Trophoblast cell (in vitro differentiated cells and primary cell): Measurements from ENCODE around the gene DISP2.

ENCODE experiments used
- DNase-seq, 2 donors: peaks; one replicate each; pipeline ENCODE4 v3.0.0-alpha.2; 2016
- H2AFZ ChIP-seq: 2 replicates; pipeline ENCODE4 v1.6.1; 2013; ENCODE audit warnings: low read length, moderate library complexity, mild to moderate bottlenecking; ENCODE audit not compliant: insufficient read depth, poor library complexity
- H2AK5ac ChIP-seq: 2 replicates; pipeline ENCODE4 v1.6.1; 2013; ENCODE audit warnings: mild to moderate bottlenecking, low read length
- H2BK120ac ChIP-seq: 2 replicates; pipeline ENCODE4 v1.6.1; 2013; ENCODE audit warnings: low read length, mild to moderate bottlenecking, moderate library complexity; ENCODE audit not compliant: insufficient read depth, poor library complexity
- H2BK12ac ChIP-seq: 2 replicates; pipeline ENCODE4 v1.6.1; 2013; ENCODE audit warnings: mild to moderate bottlenecking, low read length, moderate library complexity
- H2BK5ac ChIP-seq: 2 replicates; pipeline ENCODE4 v1.6.1; 2013; ENCODE audit warnings: low read length, low read depth, moderate library complexity, mild to moderate bottlenecking; ENCODE audit not compliant: poor library complexity
- H3K14ac ChIP-seq: 2 replicates; pipeline ENCODE4 v1.6.1; 2013; ENCODE audit warnings: mild to moderate bottlenecking, low read length
- H3K18ac ChIP-seq: 2 replicates; pipeline ENCODE4 v1.6.1; 2013; ENCODE audit warnings: mild to moderate bottlenecking, low read length
- H3K23ac ChIP-seq: 2 replicates; pipeline ENCODE4 v1.6.1; 2013; ENCODE audit warnings: low read length
- H3K27ac ChIP-seq: 2 replicates; pipeline ENCODE4 v1.5.1; 2013; ENCODE audit warnings: low read depth, mild to moderate bottlenecking, inconsistent platforms, low read length, moderate library complexity
- H3K27me3 ChIP-seq: 2 replicates; pipeline ENCODE4 v1.6.1; 2013; ENCODE audit warnings: inconsistent platforms, mild to moderate bottlenecking, low read length, moderate library complexity; ENCODE audit not compliant: insufficient read depth
- H3K36me3 ChIP-seq, 2 experiments: 1 replicate in 1 of 2; 2 replicates in 1 of 2; pipeline ENCODE4 v1.6.1; 2013; ENCODE audit warnings: low read length in 2 of 2, mild to moderate bottlenecking in 2 of 2, moderate library complexity in 1 of 2; ENCODE audit not compliant: insufficient read depth in 2 of 2, control insufficient read depth in 1 of 2
- H3K4ac ChIP-seq: 2 replicates; pipeline ENCODE4 v1.6.1; 2013; ENCODE audit warnings: low read depth, mild to moderate bottlenecking, low read length, moderate library complexity
- H3K4me1 ChIP-seq, 2 experiments: 1 replicate in 1 of 2; 2 replicates in 1 of 2; pipeline ENCODE4 v1.6.1; 2013; ENCODE audit warnings: low read length in 2 of 2, mild to moderate bottlenecking in 2 of 2, moderate library complexity in 1 of 2; ENCODE audit not compliant: insufficient read depth in 2 of 2, control insufficient read depth in 1 of 2
- H3K4me2 ChIP-seq: 2 replicates; pipeline ENCODE4 v1.6.1; 2013; ENCODE audit warnings: inconsistent platforms, mild to moderate bottlenecking, low read length, moderate library complexity
- H3K4me3 ChIP-seq: 2 replicates; pipeline ENCODE4 v1.5.1; 2013; ENCODE audit warnings: mild to moderate bottlenecking, low read depth, low read length, inconsistent platforms
- H3K79me1 ChIP-seq: one replicate; pipeline ENCODE4 v1.6.1; 2013; ENCODE audit warnings: low read length
- H3K79me2 ChIP-seq: 2 replicates; pipeline ENCODE4 v1.6.1; 2013; ENCODE audit warnings: low read length, mild to moderate bottlenecking; ENCODE audit not compliant: control insufficient read depth, insufficient read depth, poor library complexity
- H3K9ac ChIP-seq: 2 replicates; pipeline ENCODE4 v1.6.1; 2013; ENCODE audit warnings: mild to moderate bottlenecking, low read length
- H3K9me3 ChIP-seq: 2 replicates; pipeline ENCODE4 v1.6.1; 2013; ENCODE audit warnings: low read depth, mild to moderate bottlenecking, control low read depth, inconsistent platforms, low read length; ENCODE audit not compliant: insufficient read depth
- H4K12ac ChIP-seq: 2 replicates; pipeline ENCODE4 v1.6.1; 2013; ENCODE audit warnings: low read depth, mild to moderate bottlenecking, low read length, moderate library complexity
- H4K8ac ChIP-seq: 2 replicates; pipeline ENCODE4 v1.6.1; 2013; ENCODE audit warnings: low read depth, mild to moderate bottlenecking, low read length, moderate library complexity
- H4K91ac ChIP-seq: one replicate; pipeline ENCODE4 v1.6.1; 2013; ENCODE audit warnings: low read depth, mild to moderate bottlenecking, low read length, moderate library complexity
- WGBS: extraction: QIAGEN DNeasy Blood & Tissue Kit; methylation state at CpG from one replicate; pipeline ENCODE4 v1.1.7; 2013; ENCODE audit warnings: missing lambda C conversion rate; ENCODE audit not compliant: insufficient read length, insufficient coverage; ENCODE audit errors: extremely low coverage; 5-methylcytosine and 5-hydroxymethylcytosine counted together

Gene DISP2

GRCh38 chr15:40418126-40418525 lies 60.1 kb downstream of the DISP2 start:
- Histone ChIP-seq H2BK5ac (no peak overlapping the region), H2BK12ac (no peak overlapping the region), H2BK120ac (no peak overlapping the region), H3K9ac (no peak overlapping the region), H3K4me3 (no peak overlapping the region), H3K4me2 (no peak overlapping the region), H3K4ac (no peak overlapping the region), H2AK5ac (no peak overlapping the region), H3K27ac (no peak overlapping the region), H3K79me2 (no peaks in the 10 kb centered on the region), H4K91ac (no peak overlapping the region), H4K12ac (no peak overlapping the region), H3K18ac (no peak overlapping the region), H3K79me1 (no peaks in the 10 kb centered on the region), H3K9me3 (no peaks in the 10 kb centered on the region), H3K36me3 (peaks cover 25 to 36% of the 10 kb centered on the region in 2 experiments), H4K8ac (no peak overlapping the region), H3K27me3 (no peaks in the 10 kb centered on the region), H3K23ac (no peak overlapping the region), H3K4me1 (peaks cover 3% of the 10 kb centered on the region in 2 experiments), H3K14ac (no peak overlapping the region), H2AFZ (no peak overlapping the region)
- DNase-seq, result no peak
- WGBS, result no CpG with 5 or more reads among the region's 10 CpGs

DNA sequence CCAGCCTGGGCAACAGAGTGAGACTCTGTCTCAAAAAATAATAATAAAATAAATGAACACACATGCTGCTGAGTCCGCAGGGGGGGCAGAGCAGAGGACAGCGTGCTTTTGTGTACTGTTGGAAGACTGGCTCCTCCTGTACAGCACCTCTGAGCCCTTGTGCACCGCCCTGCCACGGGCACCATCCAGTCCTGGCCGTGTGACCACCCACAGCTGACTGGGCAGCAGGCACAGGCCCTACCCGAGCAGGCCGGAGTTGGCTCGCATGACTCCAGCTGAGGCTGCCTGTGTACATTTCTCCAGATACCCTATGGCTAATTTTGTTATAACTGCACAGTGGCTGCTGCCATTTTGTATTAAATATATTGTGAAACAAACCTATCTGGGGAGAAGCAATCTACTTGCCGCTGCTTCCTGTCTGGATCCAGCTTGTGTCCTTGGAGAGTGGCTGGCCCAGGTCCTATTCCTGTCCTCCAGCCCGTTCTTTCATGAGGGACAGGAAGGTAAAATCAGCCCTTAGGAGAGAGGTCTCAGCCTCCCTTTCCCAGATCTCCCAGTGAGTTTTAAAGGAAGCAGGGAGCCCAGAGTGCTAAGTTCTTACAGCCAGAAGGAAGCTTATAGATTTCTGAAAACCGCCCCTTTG lies 62.2 kb downstream of the DISP2 start:
- no peaks in the 10 kb centered on the region for H3K27me3 ChIP-seq
- no peak overlapping the region for H3K4me2 ChIP-seq
- no peak overlapping the region for H2AK5ac ChIP-seq
- H4K8ac ChIP-seq, result no peak overlapping the region
- H3K4me3 ChIP-seq, result no peak overlapping the region
- H3K14ac ChIP-seq, result no peak overlapping the region
- H3K4ac ChIP-seq, result no peak overlapping the region
- H2BK120ac ChIP-seq, result no peak overlapping the region
- no peak overlapping the region for H2AFZ ChIP-seq
- DNase-seq, result no peak
- no peak overlapping the region for H2BK5ac ChIP-seq
- no peak overlapping the region for H3K23ac ChIP-seq
- no peaks in the 10 kb centered on the region for H3K79me2 ChIP-seq
- no peak overlapping the region for H2BK12ac ChIP-seq
- no peak overlapping the region for H4K12ac ChIP-seq
- H3K79me1 ChIP-seq, result no peaks in the 10 kb centered on the region
- H4K91ac ChIP-seq, result no peak overlapping the region
- H3K9ac ChIP-seq, result no peak overlapping the region
- H3K27ac ChIP-seq, result no peak overlapping the region
- no CpG with 5 or more reads among the region's 11 CpGs for WGBS
- H3K4me1 ChIP-seq, result peaks cover 3% of the 10 kb centered on the region in 2 experiments
- peaks cover 15 to 23% of the 10 kb centered on the region in 2 experiments for H3K36me3 ChIP-seq
- no peaks in the 10 kb centered on the region for H3K9me3 ChIP-seq
- no peak overlapping the region for H3K18ac ChIP-seq

DNA sequence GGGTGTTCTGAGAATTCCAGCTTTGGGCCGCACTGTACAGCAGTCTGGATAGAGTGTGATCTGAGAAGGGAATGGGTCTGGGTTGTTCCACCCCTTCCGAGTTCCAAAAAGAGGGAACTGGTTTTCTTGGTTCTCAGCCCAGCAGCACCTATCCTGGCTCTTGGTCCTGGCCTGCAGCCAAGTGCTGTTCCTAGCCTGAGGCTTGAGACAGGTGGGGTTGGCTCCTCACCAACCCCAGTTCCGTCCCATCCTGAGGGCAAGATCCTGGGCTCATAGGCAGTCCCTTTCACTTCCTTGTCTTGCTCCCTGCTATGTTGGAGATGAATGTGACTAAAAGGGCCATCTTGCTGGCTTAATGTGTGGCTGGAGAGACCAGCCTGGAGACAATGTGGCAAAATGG lies 62.8 kb downstream of the DISP2 start:
- no peak overlapping the region for H3K4me3 ChIP-seq
- H3K4me1 ChIP-seq, result peaks cover 3% of the 10 kb centered on the region in 2 experiments
- H2AFZ ChIP-seq, result no peak overlapping the region
- H3K36me3 ChIP-seq, result peaks cover 9 to 17% of the 10 kb centered on the region in 2 experiments
- no peak for DNase-seq
- no peak overlapping the region for H2BK12ac ChIP-seq
- no peak overlapping the region for H3K18ac ChIP-seq
- no CpG with 5 or more reads among the region's 3 CpGs for WGBS
- H3K4ac ChIP-seq, result no peak overlapping the region
- H3K23ac ChIP-seq, result no peak overlapping the region
- no peaks in the 10 kb centered on the region for H3K79me1 ChIP-seq
- no peaks in the 10 kb centered on the region for H3K27me3 ChIP-seq
- H2BK120ac ChIP-seq, result no peak overlapping the region
- no peak overlapping the region for H3K9ac ChIP-seq
- no peak overlapping the region for H4K12ac ChIP-seq
- H4K91ac ChIP-seq, result no peak overlapping the region
- no peak overlapping the region for H4K8ac ChIP-seq
- no peak overlapping the region for H3K27ac ChIP-seq
- H2BK5ac ChIP-seq, result no peak overlapping the region
- H3K14ac ChIP-seq, result no peak overlapping the region
- no peak overlapping the region for H2AK5ac ChIP-seq
- H3K9me3 ChIP-seq, result no peaks in the 10 kb centered on the region
- H3K4me2 ChIP-seq, result no peak overlapping the region
- H3K79me2 ChIP-seq, result no peaks in the 10 kb centered on the region

DNA sequence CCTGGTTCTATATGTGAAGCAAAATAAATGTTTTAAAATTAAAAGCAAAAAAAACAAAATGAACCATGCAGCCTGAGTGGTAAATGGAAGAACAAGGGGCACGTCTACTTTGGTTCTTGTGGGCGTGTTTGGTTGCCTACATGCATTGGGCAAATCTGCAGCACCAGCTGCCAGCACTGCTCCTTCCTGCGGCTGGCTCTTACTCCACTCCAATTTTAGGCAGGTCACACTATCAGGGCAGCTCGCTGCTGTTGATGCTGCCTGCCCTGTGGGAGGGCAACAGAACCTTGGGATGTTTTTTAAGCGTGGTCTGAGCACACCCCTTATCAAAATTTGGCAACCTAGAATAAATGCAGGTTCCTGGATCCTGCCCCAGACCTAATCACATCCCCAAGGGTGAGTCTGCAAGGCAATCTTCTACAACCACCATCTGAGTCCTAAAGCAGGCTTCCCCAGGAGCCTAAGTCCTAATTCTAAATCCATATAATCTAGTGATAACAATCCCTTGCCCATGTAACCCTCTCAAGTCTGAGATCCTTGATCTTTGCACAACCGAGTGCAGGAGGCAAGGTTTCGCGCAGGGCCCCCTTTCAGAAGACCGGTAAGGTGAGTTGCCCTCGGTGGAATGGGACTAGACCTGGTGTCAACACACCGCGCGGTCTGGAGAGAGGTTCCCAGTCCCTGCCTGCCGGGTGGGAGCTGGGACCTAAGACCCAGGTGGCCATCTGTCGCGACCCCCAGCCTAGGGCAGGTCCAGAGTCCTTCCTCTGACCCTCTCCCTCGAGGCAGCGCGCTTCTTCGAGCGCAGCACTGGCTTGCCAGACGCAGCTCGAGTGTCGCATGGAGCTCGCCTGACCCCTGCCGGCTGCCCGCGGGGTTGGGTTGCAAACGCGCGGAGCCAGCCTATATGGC lies 63.5 kb downstream of the DISP2 start:
- H2BK120ac ChIP-seq, result no peak overlapping the region
- H4K91ac ChIP-seq, result no peak overlapping the region
- H3K9ac ChIP-seq, result peak overlapping the region; percentile 74
- no peaks in the 10 kb centered on the region for H3K79me2 ChIP-seq
- H2AK5ac ChIP-seq, result no peak overlapping the region
- H3K79me1 ChIP-seq, result no peaks in the 10 kb centered on the region
- peaks cover 4 to 11% of the 10 kb centered on the region in 2 experiments for H3K36me3 ChIP-seq
- H3K27me3 ChIP-seq, result no peaks in the 10 kb centered on the region
- H4K12ac ChIP-seq, result no peak overlapping the region
- no peak overlapping the region for H3K14ac ChIP-seq
- no peak overlapping the region for H3K27ac ChIP-seq
- H3K9me3 ChIP-seq, result no peaks in the 10 kb centered on the region
- no peak overlapping the region for H3K18ac ChIP-seq
- no peak overlapping the region for H4K8ac ChIP-seq
- H3K4me2 ChIP-seq, result peak overlapping the region; percentile 80
- peak; percentile 71 to 90 for DNase-seq
- no peak overlapping the region for H3K23ac ChIP-seq
- H2AFZ ChIP-seq, result peak overlapping the region; percentile 47
- no peak overlapping the region for H2BK5ac ChIP-seq
- H3K4me3 ChIP-seq, result peak overlapping the region; percentile 34
- no peak overlapping the region for H2BK12ac ChIP-seq
- no peak overlapping the region for H3K4ac ChIP-seq
- no CpG with 5 or more reads among the region's 31 CpGs for WGBS
- peaks cover 3% of the 10 kb centered on the region in 2 experiments for H3K4me1 ChIP-seq
